GM12801 (cell line): Measurements from ENCODE around the gene SIPA1.

Experiments used
- TF ChIP-seq, protein P1 (sequence below): IDR thresholded peaks from one replicate; pipeline ENCODE4 v1.5.1; 2011; ENCODE audit warnings: control low read depth; ENCODE audit not compliant: insufficient read length; ENCODE audit errors: extremely low read depth

Gene SIPA1

DNA sequence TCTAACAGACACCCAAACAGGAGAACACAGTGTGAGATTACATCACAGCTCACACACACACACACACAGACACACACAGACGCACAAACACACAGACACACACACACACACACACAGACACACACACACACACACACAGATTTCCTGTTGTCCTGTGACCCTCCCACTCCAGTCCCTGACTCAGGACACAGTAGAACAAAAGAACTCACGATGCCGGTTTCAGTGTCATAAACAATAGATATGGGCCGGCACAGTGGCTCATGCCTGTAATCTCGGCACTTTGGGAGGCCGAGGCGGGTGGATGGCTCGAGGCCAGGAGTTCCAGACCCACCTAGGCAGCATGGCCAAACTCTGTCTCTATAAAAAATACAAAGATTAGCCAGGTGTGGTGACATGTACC, 60.3 kb downstream of the SIPA1 start:
- TF ChIP-seq, protein P1, sequence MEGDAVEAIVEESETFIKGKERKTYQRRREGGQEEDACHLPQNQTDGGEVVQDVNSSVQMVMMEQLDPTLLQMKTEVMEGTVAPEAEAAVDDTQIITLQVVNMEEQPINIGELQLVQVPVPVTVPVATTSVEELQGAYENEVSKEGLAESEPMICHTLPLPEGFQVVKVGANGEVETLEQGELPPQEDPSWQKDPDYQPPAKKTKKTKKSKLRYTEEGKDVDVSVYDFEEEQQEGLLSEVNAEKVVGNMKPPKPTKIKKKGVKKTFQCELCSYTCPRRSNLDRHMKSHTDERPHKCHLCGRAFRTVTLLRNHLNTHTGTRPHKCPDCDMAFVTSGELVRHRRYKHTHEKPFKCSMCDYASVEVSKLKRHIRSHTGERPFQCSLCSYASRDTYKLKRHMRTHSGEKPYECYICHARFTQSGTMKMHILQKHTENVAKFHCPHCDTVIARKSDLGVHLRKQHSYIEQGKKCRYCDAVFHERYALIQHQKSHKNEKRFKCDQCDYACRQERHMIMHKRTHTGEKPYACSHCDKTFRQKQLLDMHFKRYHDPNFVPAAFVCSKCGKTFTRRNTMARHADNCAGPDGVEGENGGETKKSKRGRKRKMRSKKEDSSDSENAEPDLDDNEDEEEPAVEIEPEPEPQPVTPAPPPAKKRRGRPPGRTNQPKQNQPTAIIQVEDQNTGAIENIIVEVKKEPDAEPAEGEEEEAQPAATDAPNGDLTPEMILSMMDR: no peak

GRCh38 chr11:65699306-65699705, 61.4 kb downstream of the SIPA1 start:
- TF ChIP-seq, protein P1: no peak

- TF ChIP-seq, protein P1: no peak
These were observed 62.5 kb downstream of the SIPA1 start for GRCh38 chr11:65700399-65700798.
